ENCODE measurements around the gene JMJD6.

GRCh38 chr17:76706817-76707216, 19.6 kb downstream of the JMJD6 start:
- TF ChIP-seq CTCF (IDR thresholded peaks at IDR 0.05), result no peak
- TF ChIP-seq POLR2A (IDR thresholded peaks at IDR 0.05), result no peak
- TF ChIP-seq EP300 (IDR thresholded peaks at IDR 0.05), result no peak

All from gastroesophageal sphincter (tissue), 3 donors.